HG03280 (cell line): ENCODE data around the gene TBC1D2B.

ENCODE experiments used
- ATAC-seq: cut with Tn5 transposase; IDR thresholded peaks from one replicate; pipeline ENCODE4 v1.9.1; 2021; ENCODE audit warnings: mild to moderate bottlenecking, moderate library complexity; ENCODE audit not compliant: unreplicated experiment

TBC1D2B gene

DNA sequence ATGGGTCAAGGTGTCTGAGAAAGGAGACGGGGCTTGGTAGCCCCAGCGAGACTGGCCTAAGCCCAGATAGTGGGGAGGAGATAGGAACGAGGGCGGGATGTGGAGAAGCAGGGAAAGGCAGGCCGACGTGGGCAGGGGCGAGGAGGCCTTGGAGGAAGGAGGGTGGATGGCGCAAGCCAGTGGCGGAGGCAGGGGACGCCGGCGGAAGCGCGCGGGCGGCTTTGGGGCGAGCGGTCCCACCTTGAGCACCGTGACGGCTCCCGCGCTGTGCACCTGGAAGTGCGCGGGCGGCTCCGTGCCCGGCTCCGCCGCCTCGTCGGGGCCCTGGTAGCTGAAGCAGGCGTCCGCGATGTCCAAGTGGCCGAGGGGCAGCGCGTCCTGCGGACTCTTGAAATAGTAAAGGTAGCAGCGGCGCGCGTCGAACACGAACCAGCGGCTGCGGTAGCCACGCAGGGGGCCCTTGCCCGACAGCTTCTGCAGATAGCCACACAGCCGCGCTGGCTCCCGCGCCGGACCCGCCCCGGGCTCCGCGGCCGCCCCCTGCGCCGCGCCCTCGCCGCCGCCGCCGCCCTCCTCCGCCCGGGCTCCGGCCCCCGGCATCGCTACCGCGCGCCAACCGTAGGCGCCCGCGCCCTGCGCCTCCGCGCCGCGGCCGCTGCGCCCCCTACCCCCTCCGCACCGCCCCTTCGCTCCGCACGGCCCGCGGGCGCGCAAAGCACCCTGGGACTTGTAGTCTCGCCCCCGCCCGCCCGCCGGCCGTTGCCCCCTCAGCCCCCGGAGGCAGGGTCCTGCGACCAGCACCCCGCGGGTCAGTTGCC, at the start of gene TBC1D2B:
TSS of gene TBC1D2B (minus strand) at position 659 of the 818 bp plus-strand sequence. CDS start at position 600, 59 bp downstream.
- peak; percentile 79 for ATAC-seq

- ATAC-seq: no peak
These were observed 47.8 kb upstream of the TBC1D2B start for GRCh38 chr15:78125267-78125666.

- no peak for ATAC-seq
These were observed 43.0 kb upstream of the TBC1D2B start for GRCh38 chr15:78120523-78120922.

- no peak for ATAC-seq
These were observed 35.0 kb upstream of the TBC1D2B start for GRCh38 chr15:78112551-78112950.

GRCh38 chr15:78111788-78112187, 34.3 kb upstream of the TBC1D2B start:
- no peak for ATAC-seq

GRCh38 chr15:78110916-78111475, 33.5 kb upstream of the TBC1D2B start:
- ATAC-seq: no peak

DNA sequence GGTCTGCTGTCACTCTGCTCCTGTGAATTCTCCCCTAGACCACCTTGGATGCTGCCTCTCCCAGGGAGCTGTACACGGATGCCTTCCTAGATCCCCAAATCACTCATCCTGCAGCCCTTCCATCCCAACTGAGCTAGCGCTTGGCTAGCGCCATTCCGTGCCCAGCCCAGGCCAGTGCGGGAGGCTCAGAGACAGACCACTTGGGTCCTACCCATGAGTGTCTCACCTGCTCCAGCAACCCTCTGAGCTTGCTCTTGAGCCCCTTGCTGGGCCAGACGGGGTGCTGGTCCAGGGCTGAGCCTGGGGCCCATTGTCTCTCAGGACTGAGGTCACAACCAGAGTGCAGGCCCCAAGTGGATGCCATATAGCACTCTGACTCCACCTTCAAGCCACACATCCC, 32.6 kb upstream of the TBC1D2B start:
- ATAC-seq: no peak

- ATAC-seq: no peak
These were observed 31.6 kb upstream of the TBC1D2B start for GRCh38 chr15:78109156-78109555.

GRCh38 chr15:78108300-78109084, 31.0 kb upstream of the TBC1D2B start:
- ATAC-seq: peak; percentile 58

DNA sequence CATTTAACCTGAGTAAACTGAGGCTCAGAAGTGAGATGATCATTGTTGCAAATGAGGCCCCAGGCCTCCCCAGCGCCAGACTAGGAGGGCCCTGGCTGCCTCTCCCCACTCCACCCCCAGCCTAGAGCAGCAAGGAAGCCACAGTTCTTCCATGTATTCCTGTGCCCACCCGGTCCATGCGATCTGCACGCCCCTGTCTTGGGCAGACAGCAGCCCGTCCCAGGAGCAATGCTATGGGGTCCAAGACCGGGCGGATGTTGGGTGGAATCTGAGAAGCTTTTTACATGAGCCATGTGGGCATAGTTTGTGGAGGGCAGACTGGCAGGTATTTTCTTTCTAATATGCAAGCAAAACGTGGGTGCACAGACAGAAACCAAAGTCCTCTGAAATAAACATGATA, 30.0 kb upstream of the TBC1D2B start:
- ATAC-seq: no peak

- ATAC-seq: no peak
These were observed 28.1 kb upstream of the TBC1D2B start for GRCh38 chr15:78105476-78106241.

DNA sequence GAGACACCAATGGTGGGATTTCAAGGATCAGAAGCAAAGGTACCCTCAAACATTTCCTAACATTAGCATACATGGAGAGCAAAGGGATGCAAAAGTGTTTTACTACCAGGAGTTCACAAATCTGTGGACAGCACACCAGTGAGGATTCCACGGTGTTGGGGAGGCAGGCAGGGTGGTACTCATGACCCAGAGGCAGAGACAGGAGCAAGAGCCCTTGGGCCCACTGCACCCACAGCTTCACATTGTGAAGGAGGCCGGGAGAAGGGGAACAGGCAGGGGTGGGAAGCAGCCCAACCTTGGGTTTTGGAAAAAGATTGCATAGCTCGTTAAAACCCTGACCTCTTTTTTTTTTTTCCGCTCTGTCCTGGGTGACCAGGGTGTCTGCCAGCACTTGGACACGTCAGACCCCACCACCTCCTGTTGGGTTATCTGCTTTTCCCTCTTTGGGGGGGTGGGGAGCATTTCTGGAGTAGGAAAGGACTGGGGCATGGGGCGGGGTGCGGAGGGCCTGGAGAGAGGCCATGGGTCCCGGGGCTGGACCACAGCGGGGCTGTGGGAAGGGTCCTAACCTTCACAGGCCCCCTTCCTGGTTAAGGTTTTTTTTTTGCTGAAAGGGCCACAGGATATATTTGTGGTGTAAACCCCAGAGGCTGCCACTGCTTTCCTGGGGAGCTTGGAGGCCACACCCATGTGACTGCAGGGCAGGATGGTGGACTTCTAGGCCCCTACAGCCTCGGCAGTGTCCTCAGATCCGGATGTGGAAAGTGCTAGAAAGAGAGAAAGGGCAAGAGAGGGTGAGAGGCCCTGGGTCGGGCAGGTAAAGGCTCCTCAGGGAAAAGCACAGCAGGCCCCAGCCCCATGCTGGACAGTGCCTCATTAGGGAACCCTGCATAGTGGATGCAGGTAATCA, 27.3 kb upstream of the TBC1D2B start:
- no peak for ATAC-seq

- no peak for ATAC-seq
These were observed 26.6 kb upstream of the TBC1D2B start for GRCh38 chr15:78104119-78104479.

GRCh38 chr15:78103406-78104118, 26.1 kb upstream of the TBC1D2B start:
- peak; percentile 86 for ATAC-seq

GRCh38 chr15:78102741-78103140, 25.2 kb upstream of the TBC1D2B start:
- ATAC-seq: no peak

DNA sequence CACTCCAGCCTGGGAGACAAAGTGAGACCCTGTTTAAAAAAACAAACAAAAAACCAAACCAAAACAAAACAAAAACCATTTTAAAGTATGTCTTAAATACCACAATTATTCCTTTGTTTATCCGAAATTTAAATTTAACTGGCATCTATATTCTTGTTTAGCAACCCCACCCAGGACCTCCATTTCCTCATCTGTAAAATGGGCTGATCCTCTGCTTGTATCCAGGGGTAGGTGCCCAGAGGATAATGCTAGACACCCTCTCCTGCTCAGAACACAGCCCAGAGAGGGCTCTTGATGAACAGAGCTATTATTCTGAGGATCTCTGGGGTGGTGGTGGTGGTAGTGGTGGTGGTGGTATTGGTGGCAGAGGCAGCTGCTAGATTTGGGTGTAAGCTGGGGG, 24.7 kb upstream of the TBC1D2B start:
- ATAC-seq: no peak

- ATAC-seq: no peak
These were observed 24.1 kb upstream of the TBC1D2B start for GRCh38 chr15:78101423-78102105.

DNA sequence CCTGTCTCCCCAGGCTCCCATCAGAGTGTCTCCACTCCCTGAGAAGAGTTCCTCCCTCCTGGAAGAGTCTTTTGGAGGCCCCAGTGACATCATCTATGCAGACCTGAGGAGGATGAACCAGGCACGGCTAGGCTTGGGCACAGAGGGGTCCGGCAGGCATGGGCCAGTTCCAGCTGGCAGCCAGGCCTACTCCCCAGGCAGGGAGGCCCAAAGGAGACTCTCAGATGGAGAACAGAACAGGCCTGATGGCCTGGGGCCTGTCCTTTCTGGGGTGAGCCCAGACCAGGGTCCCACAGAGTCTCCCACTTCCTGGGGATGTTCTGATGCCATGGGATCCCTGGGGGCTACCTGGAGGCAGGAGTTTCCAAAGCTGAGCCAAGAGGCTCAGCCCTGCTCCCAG, 23.4 kb upstream of the TBC1D2B start:
- no peak for ATAC-seq
